ENCODE measurements around the gene VDAC1.
"Not testable (repeated sequence)": the region's sequence is repeated elsewhere in the genome, so short reads cannot be mapped to it uniquely, and the experiment has no call there.

The VDAC1 gene

DNA sequence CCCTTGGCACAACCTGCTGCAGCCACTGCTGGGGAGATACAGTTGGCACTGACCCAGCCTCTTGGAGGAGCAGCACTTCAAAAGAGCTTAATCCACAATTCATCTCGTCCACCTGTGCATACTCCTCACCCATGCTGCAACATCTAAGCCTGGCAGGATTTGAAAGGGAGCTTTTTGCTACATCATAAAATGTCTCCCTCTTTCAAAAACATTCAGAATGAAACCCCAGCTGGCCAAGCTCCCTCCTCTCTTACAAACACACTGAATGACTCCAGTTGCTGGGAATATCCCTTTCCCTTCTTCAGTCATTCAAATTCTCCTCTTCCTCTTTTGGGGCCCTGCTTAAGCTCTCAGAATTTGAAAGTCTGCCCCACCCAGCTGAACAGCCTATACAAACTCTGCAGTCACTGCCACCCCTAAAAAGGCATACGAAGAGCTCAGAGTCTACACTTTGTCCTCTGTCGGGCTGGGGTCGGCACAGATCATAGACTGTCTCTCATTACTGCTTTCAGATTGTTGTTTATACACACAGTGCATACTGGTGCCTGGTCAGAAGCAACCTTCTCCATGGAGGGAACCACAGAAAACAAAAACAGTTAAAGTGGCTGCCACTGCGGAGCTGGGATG, 27.5 kb downstream of the VDAC1 start:
- Mint-ChIP-seq H3K9me3 (no peaks in the 10 kb centered on the region), H3K4me1 (ENCODE audit: low read depth) (peaks cover 16% of the 10 kb centered on the region), H3K27ac (peak overlapping the region; percentile 23), H3K27me3 (ENCODE audit: low read depth) (no peaks in the 10 kb centered on the region), H3K4me3 (no peak overlapping the region), H3K36me3 (ENCODE audit: low read depth) (peaks cover 51% of the 10 kb centered on the region)
- no peak for DNase-seq (ENCODE audit: low spot score)

DNA sequence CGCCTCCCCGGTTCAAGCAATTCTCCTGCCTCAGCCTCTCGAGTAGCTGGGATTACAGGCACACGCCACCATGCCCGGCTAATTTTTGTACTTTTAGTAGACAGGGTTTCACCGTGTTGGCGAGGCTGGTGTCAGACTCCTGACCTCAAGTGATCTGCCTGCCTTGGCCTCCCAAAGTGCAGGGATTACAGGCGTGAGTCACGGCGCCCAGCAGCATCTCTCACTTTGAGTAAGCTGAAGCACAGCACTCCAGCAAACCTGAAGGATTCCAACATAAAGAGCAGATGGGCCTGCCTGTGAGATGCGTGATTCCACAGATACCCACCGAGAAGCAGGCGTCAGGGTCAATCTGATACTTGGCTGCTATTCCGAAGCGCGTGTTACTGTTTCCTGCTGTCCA, 29.2 kb downstream of the VDAC1 start:
- H3K9me3 Mint-ChIP-seq; H3K4me3 Mint-ChIP-seq; H3K27me3 Mint-ChIP-seq (ENCODE audit: low read depth); H3K27ac Mint-ChIP-seq; H3K4me1 Mint-ChIP-seq (ENCODE audit: low read depth): not testable (repeated sequence)
- peak; percentile 32 for DNase-seq (ENCODE audit: low spot score)
- peaks cover 45% of the 10 kb centered on the region for H3K36me3 Mint-ChIP-seq (ENCODE audit: low read depth)

DNA sequence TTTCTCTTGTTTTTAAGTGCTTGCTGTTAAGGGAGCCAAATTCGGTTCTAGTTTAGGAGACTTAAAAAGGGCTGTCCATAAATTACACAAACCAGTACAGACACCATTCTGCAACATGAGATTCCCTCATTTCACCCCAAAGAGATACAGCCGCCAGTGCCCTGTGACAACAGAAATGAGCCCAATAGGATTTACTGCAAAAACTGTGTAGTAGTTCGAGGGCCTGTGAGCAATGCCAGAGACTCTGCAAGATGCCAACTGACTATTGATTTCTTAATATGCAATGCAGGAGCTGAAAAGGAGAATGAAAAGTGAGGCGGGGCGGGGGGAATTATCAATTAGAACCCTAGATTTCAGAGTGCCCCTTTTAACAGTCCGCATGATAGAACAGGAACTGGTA, 30.6 kb downstream of the VDAC1 start:
- Mint-ChIP-seq H3K36me3 (ENCODE audit: low read depth) (peaks cover 41% of the 10 kb centered on the region), H3K9me3 (no peaks in the 10 kb centered on the region), H3K4me3 (no peak overlapping the region), H3K27me3 (ENCODE audit: low read depth) (no peaks in the 10 kb centered on the region), H3K27ac (no peak overlapping the region), H3K4me1 (ENCODE audit: low read depth) (peaks cover 12% of the 10 kb centered on the region)
- DNase-seq (ENCODE audit: low spot score), result no peak

DNA sequence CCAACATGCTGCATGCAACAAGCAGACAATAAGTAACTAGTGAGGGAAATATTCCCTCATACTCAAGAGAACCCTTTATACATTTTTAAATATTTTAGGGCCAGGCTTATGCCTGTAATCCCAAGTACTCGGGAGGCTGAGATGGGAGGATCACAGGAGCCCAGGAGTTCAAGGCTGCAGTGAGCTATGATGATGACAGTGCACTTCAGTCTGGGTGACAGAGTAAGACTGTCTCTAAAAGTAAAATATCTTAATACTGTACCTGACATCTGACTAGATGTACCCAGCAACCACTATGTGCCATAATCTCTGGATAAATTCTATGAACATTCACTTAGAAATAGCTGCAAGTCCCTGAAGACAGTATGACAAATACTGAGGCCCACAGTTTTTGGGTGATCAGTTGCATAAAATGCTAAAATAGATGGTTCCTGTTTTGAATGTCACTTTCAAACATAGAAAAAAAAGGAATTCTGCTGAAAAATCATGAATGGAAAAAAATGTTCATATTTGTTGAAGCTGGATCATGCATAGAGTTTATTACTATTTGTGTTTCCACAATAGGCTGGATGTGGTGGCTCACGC, 34.4 kb downstream of the VDAC1 start:
- H3K27me3 Mint-ChIP-seq (ENCODE audit: low read depth), result no peaks in the 10 kb centered on the region
- peak overlapping the region; percentile 52 for H3K27ac Mint-ChIP-seq
- peaks cover 30% of the 10 kb centered on the region for H3K36me3 Mint-ChIP-seq (ENCODE audit: low read depth)
- peaks cover 20% of the 10 kb centered on the region for H3K4me1 Mint-ChIP-seq (ENCODE audit: low read depth)
- H3K4me3 Mint-ChIP-seq, result peak overlapping the region; percentile 97
- no peaks in the 10 kb centered on the region for H3K9me3 Mint-ChIP-seq
- DNase-seq (ENCODE audit: low spot score), result no peak

DNA sequence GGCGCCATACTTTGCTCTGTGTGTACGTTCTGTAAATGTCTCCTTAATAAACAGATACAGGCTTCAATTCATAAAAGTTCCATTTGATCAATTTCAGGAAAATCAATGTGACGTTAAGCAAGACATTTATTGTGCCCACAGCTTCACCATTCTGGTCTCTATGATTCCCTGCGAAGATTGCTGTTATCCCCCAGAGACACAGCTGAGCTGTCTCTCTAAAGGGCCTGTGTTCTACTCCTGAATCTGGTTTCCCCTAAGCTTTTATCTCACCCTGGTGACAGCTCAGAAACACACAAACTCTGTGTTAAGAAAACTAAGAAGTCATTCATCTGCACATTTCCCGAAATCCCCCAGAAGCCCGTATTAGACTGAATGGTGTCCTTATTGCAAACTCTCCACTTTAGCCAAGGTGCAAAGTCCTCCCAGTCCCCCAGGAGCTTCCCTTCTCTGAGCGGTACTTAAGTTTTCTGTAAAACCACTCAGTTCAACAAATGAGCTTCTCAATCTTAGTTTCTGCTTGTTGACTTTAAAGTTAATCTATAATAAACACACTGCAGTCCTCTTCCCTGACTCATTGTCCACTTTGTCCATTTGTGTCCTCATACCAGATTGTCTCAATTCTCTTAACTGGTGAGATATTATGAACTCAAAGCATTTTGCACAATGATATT, 35.0 kb downstream of the VDAC1 start:
- H3K4me3 Mint-ChIP-seq, result peak overlapping the region; percentile 97
- H3K27ac Mint-ChIP-seq, result peak overlapping the region; percentile 52
- H3K4me1 Mint-ChIP-seq (ENCODE audit: low read depth), result peaks cover 24% of the 10 kb centered on the region
- peaks cover 31% of the 10 kb centered on the region for H3K36me3 Mint-ChIP-seq (ENCODE audit: low read depth)
- H3K9me3 Mint-ChIP-seq, result no peaks in the 10 kb centered on the region
- no peak for DNase-seq (ENCODE audit: low spot score)
- H3K27me3 Mint-ChIP-seq (ENCODE audit: low read depth), result no peaks in the 10 kb centered on the region

DNA sequence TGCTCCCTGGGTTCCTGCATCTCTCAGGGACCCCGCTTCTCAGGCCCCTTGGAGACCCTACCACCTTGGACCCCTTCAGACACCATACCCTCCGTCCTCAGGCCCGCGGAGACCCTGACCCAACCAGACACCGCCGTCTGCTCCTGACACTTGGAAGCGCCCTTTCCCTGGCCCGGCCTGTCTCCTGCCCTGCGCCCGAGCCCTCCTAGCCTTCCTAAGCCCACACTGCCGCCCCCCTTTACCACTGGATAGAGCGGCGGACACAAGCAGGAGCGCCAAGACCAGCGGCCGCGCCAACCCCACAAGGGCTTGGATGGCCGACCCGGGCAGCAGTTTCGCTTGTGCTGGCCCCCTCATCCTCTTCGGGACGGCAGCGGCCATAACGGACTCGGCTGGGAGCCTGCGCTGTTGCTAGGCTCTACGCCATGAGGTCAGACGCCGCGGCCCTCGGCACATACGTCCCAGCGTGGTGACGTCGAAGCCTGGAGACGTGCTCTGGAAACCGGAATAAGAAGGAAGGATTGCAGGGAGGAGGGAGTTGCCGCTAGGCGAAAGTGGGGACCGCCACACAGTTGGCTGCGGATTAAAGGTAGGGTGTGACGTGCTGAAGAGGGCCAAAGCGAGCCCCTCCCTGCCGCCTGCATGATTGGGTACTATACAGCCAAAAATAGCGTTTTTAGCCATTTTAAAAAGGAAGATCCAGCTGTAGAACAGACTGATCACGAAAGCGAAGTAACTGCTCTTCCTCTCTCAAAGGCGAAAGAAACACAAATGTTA, 36.4 kb downstream of the VDAC1 start, which contains the start of gene C5orf15:
Gene C5orf15 (minus strand): TSS at position 422 of the 777 bp plus-strand sequence. CDS start 41 bp downstream, at position 381.
- Mint-ChIP-seq H3K27me3 (ENCODE audit: low read depth) (no peaks in the 10 kb centered on the region), H3K36me3 (ENCODE audit: low read depth) (peaks cover 31% of the 10 kb centered on the region), H3K9me3 (peaks cover 3% of the 10 kb centered on the region), H3K27ac (peak within 1 kb of the TSS; percentile 93), H3K4me1 (ENCODE audit: low read depth) (peaks cover 30% of the 10 kb centered on the region), H3K4me3 (peak within 1 kb of the TSS; percentile 97)
- DNase-seq (ENCODE audit: low spot score), result peak; percentile 94

DNA sequence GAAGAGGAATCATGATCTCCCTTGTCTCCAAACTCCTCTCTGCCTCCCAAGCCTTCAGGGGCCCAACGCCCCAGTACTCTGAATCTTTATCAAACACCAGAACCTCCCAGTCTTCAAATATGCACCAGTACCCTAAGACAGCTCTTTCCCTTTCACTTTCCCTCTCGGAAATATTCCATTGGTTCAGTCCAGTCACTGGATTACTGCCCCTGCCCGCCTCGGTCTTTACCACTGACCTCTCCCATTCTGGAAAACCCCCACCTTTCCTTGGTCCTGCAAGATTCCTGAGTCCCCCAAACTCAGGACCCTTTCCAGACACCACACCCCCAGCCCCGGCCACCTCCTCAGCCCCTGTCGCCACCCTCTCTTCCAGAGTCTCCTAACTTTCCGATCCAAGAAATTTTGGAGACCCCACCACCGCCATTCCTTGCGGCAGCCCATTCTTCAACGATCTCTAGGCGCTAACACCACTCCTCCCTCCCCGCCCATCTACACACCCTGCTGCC, 37.0 kb downstream of the VDAC1 start:
- H3K4me3 Mint-ChIP-seq, result peak overlapping the region; percentile 97
- no peaks in the 10 kb centered on the region for H3K27me3 Mint-ChIP-seq (ENCODE audit: low read depth)
- no peak for DNase-seq (ENCODE audit: low spot score)
- peaks cover 36% of the 10 kb centered on the region for H3K4me1 Mint-ChIP-seq (ENCODE audit: low read depth)
- peaks cover 6% of the 10 kb centered on the region for H3K9me3 Mint-ChIP-seq
- peaks cover 35% of the 10 kb centered on the region for H3K36me3 Mint-ChIP-seq (ENCODE audit: low read depth)
- peak overlapping the region; percentile 93 for H3K27ac Mint-ChIP-seq

DNA sequence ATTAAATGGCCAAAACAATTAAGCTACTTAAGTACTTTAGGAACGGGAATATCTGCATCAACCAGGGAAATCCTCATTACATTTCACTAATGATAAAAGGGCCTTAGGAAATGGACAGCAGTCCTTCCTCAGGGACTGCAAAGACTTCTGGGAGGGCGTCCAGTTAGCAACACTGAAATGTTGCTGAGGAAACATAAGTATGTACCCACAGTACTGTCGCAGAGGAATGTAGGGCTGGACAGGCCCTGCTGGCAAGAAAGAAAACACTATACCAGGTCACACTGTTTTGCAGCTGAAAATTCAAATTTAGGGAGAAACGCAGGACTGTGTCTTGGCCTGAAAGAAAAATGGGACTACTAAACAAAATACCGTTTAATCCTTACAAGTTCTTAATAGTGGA, 37.7 kb downstream of the VDAC1 start:
- peaks cover 37% of the 10 kb centered on the region for H3K36me3 Mint-ChIP-seq (ENCODE audit: low read depth)
- H3K27ac Mint-ChIP-seq, result no peak overlapping the region
- no peaks in the 10 kb centered on the region for H3K27me3 Mint-ChIP-seq (ENCODE audit: low read depth)
- peak overlapping the region; percentile 97 for H3K4me3 Mint-ChIP-seq
- no peak for DNase-seq (ENCODE audit: low spot score)
- H3K9me3 Mint-ChIP-seq, result peaks cover 6% of the 10 kb centered on the region
- peaks cover 43% of the 10 kb centered on the region for H3K4me1 Mint-ChIP-seq (ENCODE audit: low read depth)

DNA sequence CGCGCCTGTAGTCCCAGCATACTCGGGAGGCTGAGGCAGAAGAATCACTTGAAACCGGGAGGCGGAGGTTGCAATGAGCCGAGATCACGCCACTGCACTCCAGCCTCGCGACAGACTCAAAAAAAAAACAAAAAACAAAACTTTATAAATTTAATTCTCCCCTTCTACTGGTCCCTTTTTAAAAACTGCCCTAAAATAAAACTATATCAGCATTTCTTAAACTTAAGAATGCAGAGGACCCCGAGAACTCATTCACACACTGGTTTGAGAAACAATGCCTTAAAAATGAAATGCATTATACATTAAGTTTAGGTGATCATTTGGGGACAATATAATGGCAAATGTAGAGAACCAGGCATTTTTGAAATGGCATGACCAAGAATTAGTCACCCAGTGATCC, 38.7 kb downstream of the VDAC1 start:
- Mint-ChIP-seq H3K4me3 (no peak overlapping the region), H3K4me1 (ENCODE audit: low read depth) (peaks cover 43% of the 10 kb centered on the region), H3K9me3 (peaks cover 6% of the 10 kb centered on the region), H3K27ac (no peak overlapping the region), H3K27me3 (ENCODE audit: low read depth) (no peaks in the 10 kb centered on the region), H3K36me3 (ENCODE audit: low read depth) (peaks cover 30% of the 10 kb centered on the region)
- no peak for DNase-seq (ENCODE audit: low spot score)

- no peak for DNase-seq (ENCODE audit: low spot score)
- Mint-ChIP-seq H3K4me3 (peak overlapping the region; percentile 38), H3K27me3 (ENCODE audit: low read depth) (no peaks in the 10 kb centered on the region), H3K36me3 (ENCODE audit: low read depth) (peaks cover 37% of the 10 kb centered on the region), H3K27ac (peak overlapping the region; percentile 22), H3K4me1 (ENCODE audit: low read depth) (peaks cover 47% of the 10 kb centered on the region), H3K9me3 (peaks cover 6% of the 10 kb centered on the region)
Observed at GRCh38 chr5:133963493-133964128, 41.2 kb downstream of the VDAC1 start.

GRCh38 chr5:133962801-133963476, 41.8 kb downstream of the VDAC1 start:
- Mint-ChIP-seq H3K9me3 (peaks cover 6% of the 10 kb centered on the region), H3K27me3 (ENCODE audit: low read depth) (no peaks in the 10 kb centered on the region), H3K4me3 (peak overlapping the region; percentile 38), H3K36me3 (ENCODE audit: low read depth) (peaks cover 34% of the 10 kb centered on the region), H3K4me1 (ENCODE audit: low read depth) (peaks cover 45% of the 10 kb centered on the region), H3K27ac (peak overlapping the region; percentile 22)
- DNase-seq (ENCODE audit: low spot score), result no peak

GRCh38 chr5:133962131-133962530, 42.6 kb downstream of the VDAC1 start:
- no peak for DNase-seq (ENCODE audit: low spot score)
- peaks cover 38% of the 10 kb centered on the region for H3K36me3 Mint-ChIP-seq (ENCODE audit: low read depth)
- H3K27ac Mint-ChIP-seq, result peak overlapping the region; percentile 22
- no peaks in the 10 kb centered on the region for H3K27me3 Mint-ChIP-seq (ENCODE audit: low read depth)
- peaks cover 44% of the 10 kb centered on the region for H3K4me1 Mint-ChIP-seq (ENCODE audit: low read depth)
- H3K9me3 Mint-ChIP-seq, result peaks cover 6% of the 10 kb centered on the region
- H3K4me3 Mint-ChIP-seq, result no peak overlapping the region

DNA sequence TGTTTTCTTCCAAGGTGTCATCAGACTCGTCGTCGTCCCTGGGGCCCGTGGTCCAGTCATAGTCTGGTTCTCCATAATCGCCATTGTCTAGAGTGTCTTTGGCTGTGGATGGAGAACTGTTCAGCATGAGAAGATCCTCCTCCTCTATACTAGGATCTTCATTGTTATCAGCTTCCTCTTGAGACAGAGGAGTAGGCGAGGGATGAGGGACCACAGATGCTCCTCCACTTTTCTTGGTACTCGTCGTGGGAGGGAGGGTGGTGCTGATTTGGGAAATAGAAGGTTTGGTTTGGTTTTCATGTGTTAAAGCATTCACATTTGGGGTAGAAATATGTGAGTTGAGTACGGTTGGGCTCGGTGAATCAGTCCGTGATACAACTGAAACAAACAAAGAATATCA, 45.1 kb downstream of the VDAC1 start:
- H3K27me3 Mint-ChIP-seq (ENCODE audit: low read depth), result no peaks in the 10 kb centered on the region
- peaks cover 35% of the 10 kb centered on the region for H3K4me1 Mint-ChIP-seq (ENCODE audit: low read depth)
- H3K27ac Mint-ChIP-seq, result peak overlapping the region; percentile 84
- peaks cover 42% of the 10 kb centered on the region for H3K36me3 Mint-ChIP-seq (ENCODE audit: low read depth)
- DNase-seq (ENCODE audit: low spot score), result peak; percentile 31
- H3K4me3 Mint-ChIP-seq, result peak overlapping the region; percentile 44
- peaks cover 6% of the 10 kb centered on the region for H3K9me3 Mint-ChIP-seq
